Stimulated activated CD8-positive, alpha-beta memory T cell treated with anti-CD3 and anti-CD28 coated beads, Interleukin-4, amount 100 ng/mL, for 1 hour (primary cell): Measurements from ENCODE around the gene FXYD7.

Experiments
- DNase-seq, 2 donors: peaks; one replicate each; pipeline ENCODE4 v3.0.0-alpha.2; 2020; ENCODE audit warnings: low read depth in 2 of 2, low spot score in 1 of 2

FXYD7 gene

GRCh38 chr19:35109395-35110112 lies 33.5 kb upstream of the FXYD7 start:
- DNase-seq, result no peak

GRCh38 chr19:35110974-35111373 lies 32.1 kb upstream of the FXYD7 start:
- no peak for DNase-seq

DNA sequence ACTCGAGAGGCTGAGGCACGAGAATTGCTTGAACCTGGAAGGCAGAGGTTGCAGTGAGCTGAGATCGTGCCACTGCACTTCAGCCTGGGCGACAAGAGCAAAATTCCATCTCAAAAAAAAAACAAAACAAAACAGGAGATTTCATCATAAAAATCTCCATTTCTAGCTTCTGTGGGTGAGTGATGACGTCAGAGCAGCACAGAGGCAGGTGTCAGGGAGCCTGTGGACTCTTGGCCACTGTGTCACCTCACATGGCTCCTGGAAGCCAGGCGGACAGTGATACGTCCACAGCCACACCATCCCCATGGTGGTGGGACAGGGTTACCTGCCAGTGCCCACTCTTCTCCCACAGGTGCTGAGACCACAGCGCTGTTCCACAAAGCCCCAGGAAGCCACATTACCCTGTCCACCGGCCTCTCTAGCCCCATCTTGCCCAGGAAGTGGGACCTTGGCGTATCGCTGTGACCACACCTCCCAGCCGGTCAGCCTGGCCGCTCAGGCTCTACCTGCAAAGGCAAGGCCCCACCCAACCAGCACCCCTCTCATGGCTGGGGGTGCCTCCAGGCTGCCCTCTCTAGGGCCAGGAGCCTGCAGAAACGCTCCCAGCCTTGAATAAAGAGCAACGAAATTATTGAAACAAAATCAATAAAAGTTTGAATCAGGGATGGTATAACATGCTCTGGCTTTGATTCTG lies 29.9 kb upstream of the FXYD7 start:
- DNase-seq, result no peak

- peak; percentile 25 to 42 for DNase-seq
Observed at GRCh38 chr19:35114353-35115176, 28.5 kb upstream of the FXYD7 start.

- no peak for DNase-seq
Observed at GRCh38 chr19:35115177-35115951, 27.7 kb upstream of the FXYD7 start, which contains the start of gene FXYD3. Gene FXYD3, plus strand, starts transcription at chr19:35115823. Its CDS starts 3,554 bp downstream, at chr19:35119377.

- no peak for DNase-seq
Observed at GRCh38 chr19:35116072-35116801, 26.8 kb upstream of the FXYD7 start.

- no peak for DNase-seq
Observed at GRCh38 chr19:35117116-35117515, 25.9 kb upstream of the FXYD7 start.

DNA sequence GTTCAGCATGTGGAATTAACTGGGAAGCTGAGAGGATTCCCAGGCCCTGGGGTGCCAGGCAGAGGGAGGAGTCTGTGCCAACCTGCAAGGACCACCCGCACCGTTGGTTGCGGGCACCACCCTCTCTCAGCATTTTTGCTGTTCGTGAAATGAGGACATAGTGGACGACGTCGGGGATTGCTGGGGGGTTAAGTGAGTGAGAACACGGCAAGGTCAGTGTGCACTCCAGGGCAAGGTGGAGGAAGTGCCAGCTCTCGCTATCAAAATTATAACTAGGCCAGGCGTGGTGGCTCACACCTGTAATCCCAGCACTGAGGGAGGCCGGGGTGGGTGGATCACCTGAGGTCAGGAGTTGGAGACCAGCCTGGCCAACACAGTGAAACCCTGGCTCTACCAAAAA lies 25.3 kb upstream of the FXYD7 start:
- no peak for DNase-seq

DNA sequence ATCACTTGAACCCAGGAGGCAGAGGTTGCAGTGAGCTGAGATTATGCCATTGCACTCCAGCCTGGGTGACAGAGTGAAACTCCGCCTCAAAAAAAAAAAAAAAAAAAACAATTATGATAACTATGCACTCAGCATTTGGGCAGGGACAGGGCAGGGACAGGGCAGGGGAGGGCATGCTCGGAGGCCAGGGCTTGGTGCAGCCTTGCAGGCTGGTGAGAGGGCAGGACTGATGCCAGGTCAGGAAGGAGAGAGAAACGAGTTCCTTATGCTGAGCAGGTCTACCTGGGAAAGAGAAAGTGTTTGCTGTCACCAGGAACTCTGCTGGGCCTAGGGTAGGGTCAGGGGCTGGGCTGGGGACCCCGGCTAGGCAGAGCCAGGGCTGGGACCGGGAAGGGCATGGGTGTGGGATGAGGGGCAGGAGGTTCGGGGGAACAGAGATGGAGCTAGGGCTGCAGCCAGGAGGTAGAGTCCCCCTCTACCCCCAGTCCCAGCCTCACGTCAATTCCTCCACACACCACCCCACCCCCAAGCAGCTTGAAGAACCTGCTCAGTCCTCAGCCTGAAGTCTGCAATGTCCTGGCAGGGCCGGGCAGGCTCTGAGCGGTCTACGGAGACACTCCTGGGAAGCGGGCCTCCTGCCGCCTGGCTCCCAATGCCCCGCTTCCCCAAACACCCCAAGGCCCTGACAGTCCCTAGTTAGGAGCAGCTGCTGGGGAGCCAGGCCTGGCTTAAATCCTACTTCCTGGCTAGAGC lies 24.6 kb upstream of the FXYD7 start:
- DNase-seq, result no peak

DNA sequence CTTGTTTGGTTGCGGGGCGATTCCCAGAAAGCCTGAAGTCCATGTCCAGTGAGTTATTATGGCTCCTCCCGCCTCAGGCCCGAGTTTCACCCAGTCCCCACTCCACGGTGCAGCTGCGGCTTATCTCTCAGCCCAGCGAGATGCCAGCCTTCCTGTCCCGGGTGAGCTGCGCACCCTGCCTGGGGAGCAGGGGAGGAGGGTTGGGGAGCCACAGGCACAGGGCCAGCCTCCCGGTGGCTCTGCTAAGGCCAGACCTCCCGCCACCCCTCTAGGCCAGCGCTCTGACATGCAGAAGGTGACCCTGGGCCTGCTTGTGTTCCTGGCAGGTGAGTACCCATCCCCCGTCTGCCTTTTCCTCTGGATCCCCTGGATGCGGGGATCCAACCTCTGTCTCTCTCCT lies 24.0 kb upstream of the FXYD7 start:
- DNase-seq, result no peak

DNA sequence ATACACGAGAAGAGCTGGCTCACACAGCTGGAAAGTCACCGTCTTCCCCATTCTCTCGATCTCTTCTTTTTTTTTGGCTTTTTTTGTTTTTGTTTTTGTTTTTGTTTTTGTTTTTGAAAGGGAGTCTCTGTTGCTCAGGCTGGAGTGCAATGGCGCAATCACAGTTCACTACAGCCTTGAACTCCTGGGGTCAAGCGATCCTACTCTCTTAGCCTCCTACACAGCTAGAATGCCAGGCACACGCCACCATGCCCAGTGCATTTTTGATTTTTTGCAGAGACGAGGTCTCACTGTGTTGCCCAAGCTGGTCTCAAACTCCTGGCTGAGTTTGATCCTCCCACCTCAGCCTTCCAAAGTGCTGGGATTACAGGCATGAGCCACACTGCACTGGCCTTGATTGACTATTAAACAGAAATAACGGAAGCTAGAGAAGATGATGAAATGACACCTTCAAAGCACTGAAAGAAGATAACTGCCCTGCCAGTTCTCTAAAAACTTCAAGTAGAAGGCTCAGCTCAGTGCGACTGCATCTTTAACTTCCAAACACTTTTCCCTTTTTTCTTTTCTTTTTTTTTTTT lies 23.4 kb upstream of the FXYD7 start:
- no peak for DNase-seq

GRCh38 chr19:35120492-35120891 lies 22.6 kb upstream of the FXYD7 start:
- DNase-seq, result no peak

- DNase-seq, result no peak
Observed at GRCh38 chr19:35120898-35121297, 22.2 kb upstream of the FXYD7 start.

- DNase-seq, result no peak
Observed at GRCh38 chr19:35122687-35123551, 20.1 kb upstream of the FXYD7 start.

DNA sequence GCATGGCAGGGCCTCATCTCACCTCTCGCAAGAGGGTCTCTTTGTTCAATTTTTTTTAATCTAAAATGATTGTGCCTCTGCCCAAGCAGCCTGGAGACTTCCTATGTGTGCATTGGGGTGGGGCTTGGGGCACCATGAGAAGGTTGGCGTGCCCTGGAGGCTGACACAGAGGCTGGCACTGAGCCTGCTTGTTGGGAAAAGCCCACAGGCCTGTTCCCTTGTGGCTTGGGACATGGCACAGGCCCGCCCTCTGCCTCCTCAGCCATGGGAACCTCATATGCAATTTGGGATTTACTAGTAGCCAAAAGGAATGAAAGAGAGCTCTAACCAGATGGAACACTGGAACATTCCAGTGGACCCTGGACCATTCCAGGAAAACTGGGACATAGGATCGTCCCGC lies 19.5 kb upstream of the FXYD7 start:
- no peak for DNase-seq

GRCh38 chr19:35124098-35125060 lies 18.7 kb upstream of the FXYD7 start:
- DNase-seq, result peak; percentile 52 to 73

GRCh38 chr19:35125270-35125717 lies 17.8 kb upstream of the FXYD7 start:
- DNase-seq, result no peak
